GM21737 (cell line): ENCODE results near the gene GSN.

Experiments
- ATAC-seq: cut with Tn5 transposase; IDR thresholded peaks from one replicate; pipeline ENCODE4 v1.9.1; 2021; ENCODE audit warnings: mild to moderate bottlenecking, moderate library complexity; ENCODE audit not compliant: unreplicated experiment

GSN gene

GRCh38 chr9:121301881-121302286, 33.9 kb downstream of the GSN start:
- no peak for ATAC-seq

GRCh38 chr9:121302341-121302740, 34.4 kb downstream of the GSN start:
- ATAC-seq: no peak

GRCh38 chr9:121302786-121303185, 34.8 kb downstream of the GSN start:
- ATAC-seq: no peak

GRCh38 chr9:121303456-121304451, 35.8 kb downstream of the GSN start:
- ATAC-seq: no peak

GRCh38 chr9:121304707-121305106, 36.7 kb downstream of the GSN start:
- no peak for ATAC-seq

GRCh38 chr9:121305269-121305994, 37.5 kb downstream of the GSN start:
- ATAC-seq: no peak

GRCh38 chr9:121307976-121308375, 40.0 kb downstream of the GSN start:
- ATAC-seq: no peak

- ATAC-seq: no peak
Observed at GRCh38 chr9:121308765-121309164, 40.8 kb downstream of the GSN start.

- no peak for ATAC-seq
Observed at GRCh38 chr9:121309171-121309570, 41.2 kb downstream of the GSN start.

GRCh38 chr9:121309833-121310425, 42.0 kb downstream of the GSN start:
- ATAC-seq: no peak

- no peak for ATAC-seq
Observed at GRCh38 chr9:121310571-121310970, 42.6 kb downstream of the GSN start.

GRCh38 chr9:121312169-121312568, 44.2 kb downstream of the GSN start:
- no peak for ATAC-seq

- no peak for ATAC-seq
Observed at GRCh38 chr9:121313458-121314152, 45.6 kb downstream of the GSN start.

GRCh38 chr9:121316378-121316777, 48.4 kb downstream of the GSN start:
- no peak for ATAC-seq

GRCh38 chr9:121316852-121317373, 49.0 kb downstream of the GSN start:
- no peak for ATAC-seq

- no peak for ATAC-seq
Observed at GRCh38 chr9:121317737-121318630, 50.0 kb downstream of the GSN start.

- no peak for ATAC-seq
Observed at GRCh38 chr9:121318631-121319382, 50.8 kb downstream of the GSN start.

- no peak for ATAC-seq
Observed at GRCh38 chr9:121319383-121319780, 51.4 kb downstream of the GSN start.

- no peak for ATAC-seq
Observed at GRCh38 chr9:121321016-121321503, 53.1 kb downstream of the GSN start.
